Fibroblast of villous mesenchyme (primary cell): ENCODE measurements around the gene MINDY4. TPM values are rescaled to one million over a fixed set of nuclear protein-coding genes. Genes with fewer than 3 reads are reported as not detected.

Experiments used
- DNase-seq: peaks from one replicate; pipeline ENCODE4 v3.0.0-alpha.2; 2010; ENCODE audit warnings: low read depth
- H3K4me3 ChIP-seq: 2 replicates; pipeline ENCODE4 v1.5.1; 2011; ENCODE audit warnings: low read depth, mild to moderate bottlenecking, low read length
- total RNA-seq: library from RNA; depleted of rRNA; stranded (reverse); fragments of >200 nt; gene quantifications from 2 replicates; pipeline ENCODE4 v1.2.3, GENCODE V29; 2012
- TF ChIP-seq, protein P1 (sequence below): IDR thresholded peaks from 2 replicates; pipeline ENCODE4 v1.5.1; 2012; ENCODE audit warnings: low read depth, mild to moderate bottlenecking, low read length; ENCODE audit not compliant: insufficient read depth

The MINDY4 gene
- total RNA-seq, 1 donor, result 17.3 TPM

- no peak for DNase-seq
- TF ChIP-seq, protein P1, sequence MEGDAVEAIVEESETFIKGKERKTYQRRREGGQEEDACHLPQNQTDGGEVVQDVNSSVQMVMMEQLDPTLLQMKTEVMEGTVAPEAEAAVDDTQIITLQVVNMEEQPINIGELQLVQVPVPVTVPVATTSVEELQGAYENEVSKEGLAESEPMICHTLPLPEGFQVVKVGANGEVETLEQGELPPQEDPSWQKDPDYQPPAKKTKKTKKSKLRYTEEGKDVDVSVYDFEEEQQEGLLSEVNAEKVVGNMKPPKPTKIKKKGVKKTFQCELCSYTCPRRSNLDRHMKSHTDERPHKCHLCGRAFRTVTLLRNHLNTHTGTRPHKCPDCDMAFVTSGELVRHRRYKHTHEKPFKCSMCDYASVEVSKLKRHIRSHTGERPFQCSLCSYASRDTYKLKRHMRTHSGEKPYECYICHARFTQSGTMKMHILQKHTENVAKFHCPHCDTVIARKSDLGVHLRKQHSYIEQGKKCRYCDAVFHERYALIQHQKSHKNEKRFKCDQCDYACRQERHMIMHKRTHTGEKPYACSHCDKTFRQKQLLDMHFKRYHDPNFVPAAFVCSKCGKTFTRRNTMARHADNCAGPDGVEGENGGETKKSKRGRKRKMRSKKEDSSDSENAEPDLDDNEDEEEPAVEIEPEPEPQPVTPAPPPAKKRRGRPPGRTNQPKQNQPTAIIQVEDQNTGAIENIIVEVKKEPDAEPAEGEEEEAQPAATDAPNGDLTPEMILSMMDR, result no peak
- H3K4me3 ChIP-seq, result no peak overlapping the region
These were observed 37.5 kb upstream of the MINDY4 start for GRCh38 chr7:30733691-30734090.

- TF ChIP-seq, protein P1, result no peak
- H3K4me3 ChIP-seq, result no peak overlapping the region
- DNase-seq, result no peak
These were observed 36.7 kb upstream of the MINDY4 start for GRCh38 chr7:30734497-30734896.

GRCh38 chr7:30735631-30736030, 35.6 kb upstream of the MINDY4 start:
- DNase-seq, result no peak
- TF ChIP-seq, protein P1, result no peak
- H3K4me3 ChIP-seq, result no peak overlapping the region

DNA sequence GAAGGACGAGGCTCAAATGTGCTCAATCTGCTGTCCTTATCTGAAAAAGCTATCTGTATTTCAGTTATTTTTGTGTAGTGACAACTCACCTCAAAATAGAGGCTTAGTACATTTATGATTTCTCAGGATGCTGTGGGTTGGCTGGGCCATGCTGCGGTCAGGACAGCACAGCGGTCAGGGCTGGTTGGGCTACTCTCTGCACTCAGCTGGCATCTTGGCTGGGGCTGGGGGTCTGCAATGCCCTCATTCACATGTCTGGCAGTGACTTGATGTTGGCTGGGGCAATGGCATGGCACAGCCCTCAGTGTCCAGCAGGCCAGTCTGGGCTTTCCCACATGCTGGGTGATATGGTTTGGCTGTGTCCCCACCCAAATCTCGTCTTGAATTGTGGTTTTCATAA, 34.9 kb upstream of the MINDY4 start:
- TF ChIP-seq, protein P1, result no peak
- no peak for DNase-seq
- H3K4me3 ChIP-seq, result no peak overlapping the region

DNA sequence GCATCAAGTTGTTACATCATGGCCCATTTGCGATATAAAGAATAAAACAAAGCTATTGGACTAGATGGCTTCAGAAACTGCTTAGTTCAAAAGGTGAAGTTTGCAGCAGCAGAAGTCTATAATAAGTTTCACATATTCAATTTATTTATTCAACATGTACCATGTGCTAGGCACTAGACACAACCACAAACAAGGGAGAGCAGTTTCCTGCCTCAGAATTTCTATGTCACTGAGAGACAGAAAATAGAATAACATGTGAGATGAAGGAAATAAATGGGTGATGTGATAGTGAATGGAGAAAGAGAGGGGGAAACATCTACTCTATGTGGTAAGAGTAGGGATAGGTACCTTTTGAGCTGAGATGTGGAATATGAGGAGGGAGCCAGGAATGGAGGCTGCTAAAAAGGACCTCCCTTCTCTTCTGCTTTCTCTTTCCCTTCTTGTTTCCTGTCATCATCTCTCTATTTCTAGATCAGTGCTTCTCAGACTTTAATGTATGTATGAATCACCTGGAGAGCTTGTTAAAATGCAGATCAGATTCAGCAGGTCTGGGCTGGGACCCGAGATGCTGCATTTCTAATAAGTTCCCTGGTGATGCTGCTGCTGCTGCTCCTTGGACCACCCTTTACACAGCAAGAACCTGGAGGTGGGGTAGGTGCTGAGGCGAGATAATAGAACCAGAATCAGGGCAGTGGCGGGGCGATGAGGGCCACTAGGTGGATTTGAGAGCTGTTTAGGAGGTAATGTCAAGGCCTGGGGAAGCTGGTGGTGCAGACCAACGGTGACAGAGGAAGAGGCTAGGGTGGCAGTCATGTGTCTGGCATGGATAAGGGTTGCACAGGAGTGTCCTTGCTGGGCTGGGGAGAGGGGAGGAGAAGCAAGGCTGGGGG, 32.9 kb upstream of the MINDY4 start:
- TF ChIP-seq, protein P1, result no peak
- DNase-seq, result no peak
- no peak overlapping the region for H3K4me3 ChIP-seq

DNA sequence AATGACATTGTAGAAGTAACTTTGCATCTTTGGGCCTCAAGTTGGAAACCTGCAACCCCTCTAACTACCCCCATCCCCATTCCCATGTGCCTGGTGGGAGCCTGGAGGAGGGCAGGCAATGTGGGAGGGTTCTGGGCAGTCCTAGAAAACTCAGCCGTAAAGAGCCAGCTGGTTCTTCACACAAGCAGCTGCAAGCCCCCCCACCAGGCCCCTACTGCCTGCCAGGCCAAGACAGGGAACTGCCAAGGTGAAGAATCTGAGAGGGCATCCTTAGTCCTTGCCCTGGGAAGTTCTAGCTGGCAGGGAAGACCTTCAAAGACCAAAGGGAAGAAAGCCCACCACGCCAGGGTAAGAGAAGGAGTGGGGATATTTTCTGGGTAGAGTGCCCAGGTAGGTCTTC, 31.5 kb upstream of the MINDY4 start:
- TF ChIP-seq, protein P1, result no peak
- no peak overlapping the region for H3K4me3 ChIP-seq
- DNase-seq, result no peak
